Loucy (cell line): ENCODE results near the gene PARVB.

Experiments used
- H2AFZ ChIP-seq: fragments of 200-600 bp; sonication (generic); 2 replicates; pipeline ENCODE4 v1.6.0; 2016; ENCODE audit warnings: antibody characterized with exemption, mild to moderate bottlenecking, low read length, moderate library complexity
- H3F3A ChIP-seq: fragments of 200-600 bp; 2 replicates; pipeline ENCODE4 v1.6.0; 2016; ENCODE audit warnings: antibody characterized with exemption, low read depth, mild to moderate bottlenecking
- H3K27me3 ChIP-seq: fragments of 200-600 bp; sonication (generic); 2 replicates; pipeline ENCODE4 v1.6.1; 2014; ENCODE audit warnings: low read length, mild to moderate bottlenecking; ENCODE audit not compliant: insufficient read depth, poor library complexity, severe bottlenecking
- H3K36me3 ChIP-seq: fragments of 200-600 bp; sonication (generic); 2 replicates; pipeline ENCODE4 v1.6.1; 2016; ENCODE audit warnings: low read length; ENCODE audit not compliant: insufficient read depth
- H3K4me1 ChIP-seq: fragments of 200-600 bp; sonication (generic); 2 replicates; pipeline ENCODE4 v1.5.1; 2014; ENCODE audit warnings: low read length, mild to moderate bottlenecking; ENCODE audit not compliant: insufficient read depth, poor library complexity, severe bottlenecking
- H3K4me2 ChIP-seq: fragments of 200-600 bp; sonication (generic); 2 replicates; pipeline ENCODE4 v1.6.0; 2014; ENCODE audit warnings: antibody characterized with exemption, low read length, low read depth, mild to moderate bottlenecking; ENCODE audit not compliant: poor library complexity, severe bottlenecking
- H3K4me3 ChIP-seq: fragments of 200-600 bp; sonication (generic); 2 replicates; pipeline ENCODE4 v1.5.1; 2014; ENCODE audit warnings: low read length, mild to moderate bottlenecking, mixed read lengths; ENCODE audit not compliant: poor library complexity, severe bottlenecking
- H3K79me2 ChIP-seq: fragments of 200-600 bp; sonication (generic); 2 replicates; pipeline ENCODE4 v1.6.1; 2014; ENCODE audit warnings: low read length; ENCODE audit not compliant: insufficient read depth
- H3K9ac ChIP-seq: fragments of 200-600 bp; sonication (generic); 2 replicates; pipeline ENCODE4 v1.6.0; 2014; ENCODE audit warnings: mild to moderate bottlenecking, low read depth, low read length, moderate library complexity; ENCODE audit not compliant: poor library complexity, severe bottlenecking
- H3K9me2 ChIP-seq: fragments of 200-600 bp; sonication (generic); replicated peaks from 2 replicates; pipeline ENCODE4 v1.6.1; 2016; ENCODE audit warnings: low read depth, low read length, mixed read lengths
- H3K9me3 ChIP-seq: fragments of 200-600 bp; sonication (generic); 2 replicates; pipeline ENCODE4 v1.6.1; 2014; ENCODE audit warnings: mild to moderate bottlenecking, antibody characterized with exemption, low read length, low read depth; ENCODE audit not compliant: insufficient read depth
- H4K20me1 ChIP-seq: fragments of 200-600 bp; sonication (generic); 2 replicates; pipeline ENCODE4 v1.6.0; 2014; ENCODE audit warnings: antibody characterized with exemption, low read length, mild to moderate bottlenecking; ENCODE audit not compliant: insufficient read depth, poor library complexity, severe bottlenecking
- CTCF ChIP-seq: fragments of 200-600 bp; sonication (generic); conservative IDR thresholded peaks from 2 replicates; pipeline ENCODE4 v1.5.1; 2014; ENCODE audit warnings: mild to moderate bottlenecking, antibody characterized with exemption, low read length
- EZH2phosphoT487 ChIP-seq: fragments of 200-600 bp; IDR thresholded peaks from 2 replicates; pipeline ENCODE4 v1.6.1; 2018; ENCODE audit warnings: antibody characterized with exemption, mild to moderate bottlenecking, moderate library complexity, borderline replicate concordance

PARVB gene

GRCh38 chr22:44172370-44173108 lies 148.4 kb downstream of the PARVB start:
- H3F3A ChIP-seq = no peaks in the 10 kb centered on the region
- no peaks in the 10 kb centered on the region for H3K27me3 ChIP-seq
- no peaks in the 10 kb centered on the region for H3K36me3 ChIP-seq
- no peaks in the 10 kb centered on the region for H3K4me1 ChIP-seq
- H3K79me2 ChIP-seq = no peaks in the 10 kb centered on the region
- no peak overlapping the region for H2AFZ ChIP-seq
- no peak overlapping the region for H3K9ac ChIP-seq
- H3K9me3 ChIP-seq = no peaks in the 10 kb centered on the region
- no peak overlapping the region for H3K4me2 ChIP-seq
- TF ChIP-seq CTCF (no peak), EZH2phosphoT487 (no peak)
- H3K4me3 ChIP-seq = no peak overlapping the region
- H4K20me1 ChIP-seq = no peaks in the 10 kb centered on the region
- no peaks in the 10 kb centered on the region for H3K9me2 ChIP-seq

- Histone ChIP-seq H3K4me1 (peaks cover 4% of the 10 kb centered on the region), H2AFZ (no peak overlapping the region), H3K9me3 (no peaks in the 10 kb centered on the region), H3K36me3 (no peaks in the 10 kb centered on the region), H3K27me3 (no peaks in the 10 kb centered on the region), H3K9me2 (no peaks in the 10 kb centered on the region), H3K4me3 (no peak overlapping the region), H3K79me2 (no peaks in the 10 kb centered on the region), H3K9ac (no peak overlapping the region), H4K20me1 (no peaks in the 10 kb centered on the region), H3F3A (no peaks in the 10 kb centered on the region), H3K4me2 (no peak overlapping the region)
- no peak for TF ChIP-seq CTCF
- no peak for TF ChIP-seq EZH2phosphoT487
Measured at GRCh38 chr22:44173154-44173553, 149.1 kb downstream of the PARVB start.

- no peaks in the 10 kb centered on the region for H3F3A ChIP-seq
- H3K79me2 ChIP-seq = peaks cover 11% of the 10 kb centered on the region; the same call in 1 of the 2 replicates
- H3K9me2 ChIP-seq = no peaks in the 10 kb centered on the region
- H3K9me3 ChIP-seq = no peaks in the 10 kb centered on the region
- H3K4me2 ChIP-seq = no peak overlapping the region
- no peaks in the 10 kb centered on the region for H4K20me1 ChIP-seq
- TF ChIP-seq EZH2phosphoT487 = no peak
- TF ChIP-seq CTCF = no peak
- no peak overlapping the region for H2AFZ ChIP-seq
- no peaks in the 10 kb centered on the region for H3K36me3 ChIP-seq
- no peaks in the 10 kb centered on the region for H3K27me3 ChIP-seq
- no peak overlapping the region for H3K4me3 ChIP-seq
- no peak overlapping the region for H3K9ac ChIP-seq
- H3K4me1 ChIP-seq = peaks cover 27% of the 10 kb centered on the region
Measured at GRCh38 chr22:44175676-44176075, 151.6 kb downstream of the PARVB start.
